HK-2 (cell line): ENCODE results near the gene PIK3C2G.

Source experiments
- DNase-seq: peaks from one replicate; pipeline ENCODE4 v3.0.0-alpha.2; 2018; ENCODE audit not compliant: unreplicated experiment

PIK3C2G gene

GRCh38 chr12:18414671-18415070 is 153.4 kb downstream of the PIK3C2G start:
- no peak for DNase-seq

GRCh38 chr12:18415227-18415626 is 153.9 kb downstream of the PIK3C2G start:
- DNase-seq = no peak

GRCh38 chr12:18416412-18416811 is 155.1 kb downstream of the PIK3C2G start:
- no peak for DNase-seq

DNA sequence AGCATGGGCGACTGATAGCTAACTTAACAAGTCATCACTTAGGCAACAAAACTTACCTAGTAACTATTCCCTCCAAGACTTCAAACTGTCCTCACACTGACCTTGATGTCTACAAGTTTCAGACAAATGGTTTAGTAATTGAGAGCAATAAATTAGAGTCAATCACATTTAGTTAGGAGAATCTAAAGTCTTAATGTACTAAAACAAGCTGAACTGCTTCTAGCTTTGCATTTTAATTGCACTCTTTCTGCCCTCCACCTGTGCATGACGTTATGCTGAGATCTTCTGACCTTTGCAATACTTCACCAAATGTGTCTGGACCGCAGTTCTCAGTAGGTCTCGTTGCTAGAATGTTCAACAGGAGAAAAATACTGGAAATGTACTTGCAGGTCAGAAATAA is 158.0 kb downstream of the PIK3C2G start:
- no peak for DNase-seq

DNA sequence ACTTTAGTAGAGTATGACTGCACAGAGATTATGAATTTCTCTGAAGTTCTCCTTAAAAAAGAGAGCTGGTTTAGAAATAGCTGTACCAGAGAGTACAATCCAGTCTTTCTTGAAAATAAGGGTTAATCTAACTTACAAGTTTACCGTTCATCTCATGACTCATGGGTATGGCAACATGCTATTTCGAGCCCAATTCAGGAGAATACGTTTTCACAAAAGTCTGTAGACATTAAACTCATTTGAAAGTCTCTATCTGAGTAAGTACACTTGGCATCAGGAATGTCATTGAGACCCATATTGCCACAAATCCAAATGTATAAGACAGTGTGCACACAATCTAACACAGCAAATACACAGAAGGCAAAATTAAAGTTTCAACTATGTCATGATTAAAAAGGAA is 160.5 kb downstream of the PIK3C2G start:
- DNase-seq = no peak

- no peak for DNase-seq
Observed at GRCh38 chr12:18422871-18423270, 161.6 kb downstream of the PIK3C2G start.

- no peak for DNase-seq
Observed at GRCh38 chr12:18424857-18425256, 163.5 kb downstream of the PIK3C2G start.

DNA sequence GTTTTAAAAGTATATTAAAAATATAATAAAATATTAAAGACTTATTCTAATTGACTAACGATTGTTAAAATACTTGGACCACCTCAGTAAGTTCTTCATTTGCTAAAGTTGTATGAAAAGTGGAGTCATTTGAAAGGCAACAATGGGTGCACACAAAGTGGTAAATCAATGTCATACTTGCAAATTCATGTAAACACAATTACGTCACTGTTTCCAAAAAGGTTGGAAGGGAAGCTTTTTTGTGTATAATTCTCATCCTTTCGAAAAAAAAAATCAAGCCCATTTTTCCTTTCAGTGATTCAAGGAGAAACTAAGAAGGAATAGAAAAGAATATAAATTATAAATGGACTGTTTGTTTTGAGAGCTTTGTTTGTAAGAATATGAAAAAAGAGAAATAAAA is 166.2 kb downstream of the PIK3C2G start:
- no peak for DNase-seq

DNA sequence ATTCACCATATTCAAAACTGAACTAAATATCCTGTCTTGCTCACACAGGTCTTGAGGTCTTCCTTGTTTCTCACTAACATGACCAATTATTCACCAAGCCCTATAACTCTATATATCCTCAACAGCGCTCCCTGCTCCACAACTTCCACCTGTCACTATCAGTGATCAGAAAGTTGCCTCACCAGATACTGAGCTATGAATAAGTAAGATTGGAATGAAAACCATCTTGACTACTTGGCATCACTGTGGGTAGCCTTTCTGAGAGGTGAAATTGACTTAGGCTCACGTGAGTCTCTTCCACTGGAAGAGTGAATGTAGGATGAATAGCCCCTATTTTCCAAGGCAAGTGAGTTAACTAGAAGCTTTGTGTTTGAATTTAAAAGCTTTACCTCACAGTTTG is 167.1 kb downstream of the PIK3C2G start:
- no peak for DNase-seq

- no peak for DNase-seq
Observed at GRCh38 chr12:18429366-18429765, 168.0 kb downstream of the PIK3C2G start.

DNA sequence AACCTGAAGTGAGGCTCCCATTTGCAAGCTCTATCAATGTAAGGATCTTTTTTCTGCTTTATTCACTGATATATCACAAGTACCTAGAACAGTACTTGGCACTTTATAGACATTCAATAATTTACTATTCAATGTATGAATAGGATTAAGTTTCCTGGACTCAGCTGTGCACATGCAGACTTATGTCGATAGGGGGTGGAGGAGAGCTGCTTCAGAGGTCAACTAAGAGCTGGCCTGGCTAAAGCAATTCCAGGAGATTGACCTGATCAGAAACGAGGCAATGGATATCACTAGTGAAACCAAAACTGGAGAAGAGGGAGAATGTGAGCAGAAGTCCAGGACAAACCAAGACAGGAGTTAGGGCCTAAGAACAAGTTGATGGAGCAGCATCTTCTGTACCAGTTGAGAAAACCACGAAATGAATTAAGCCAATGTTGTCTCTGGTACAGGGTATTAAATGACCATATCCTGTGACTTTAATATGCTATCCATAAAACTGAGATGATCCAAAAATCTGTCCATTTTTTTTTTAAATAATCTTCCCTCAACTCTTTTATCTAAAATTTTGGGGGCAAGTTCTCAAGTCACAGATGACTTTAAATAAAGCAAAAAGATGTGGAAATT is 169.2 kb downstream of the PIK3C2G start:
- peak; percentile 21 for DNase-seq

- no peak for DNase-seq
Observed at GRCh38 chr12:18431771-18432170, 170.5 kb downstream of the PIK3C2G start.

GRCh38 chr12:18432206-18432605 is 170.9 kb downstream of the PIK3C2G start:
- DNase-seq = no peak

- no peak for DNase-seq
Observed at GRCh38 chr12:18436170-18436569, 174.9 kb downstream of the PIK3C2G start.

- DNase-seq = no peak
Observed at GRCh38 chr12:18439541-18439940, 178.2 kb downstream of the PIK3C2G start.

DNA sequence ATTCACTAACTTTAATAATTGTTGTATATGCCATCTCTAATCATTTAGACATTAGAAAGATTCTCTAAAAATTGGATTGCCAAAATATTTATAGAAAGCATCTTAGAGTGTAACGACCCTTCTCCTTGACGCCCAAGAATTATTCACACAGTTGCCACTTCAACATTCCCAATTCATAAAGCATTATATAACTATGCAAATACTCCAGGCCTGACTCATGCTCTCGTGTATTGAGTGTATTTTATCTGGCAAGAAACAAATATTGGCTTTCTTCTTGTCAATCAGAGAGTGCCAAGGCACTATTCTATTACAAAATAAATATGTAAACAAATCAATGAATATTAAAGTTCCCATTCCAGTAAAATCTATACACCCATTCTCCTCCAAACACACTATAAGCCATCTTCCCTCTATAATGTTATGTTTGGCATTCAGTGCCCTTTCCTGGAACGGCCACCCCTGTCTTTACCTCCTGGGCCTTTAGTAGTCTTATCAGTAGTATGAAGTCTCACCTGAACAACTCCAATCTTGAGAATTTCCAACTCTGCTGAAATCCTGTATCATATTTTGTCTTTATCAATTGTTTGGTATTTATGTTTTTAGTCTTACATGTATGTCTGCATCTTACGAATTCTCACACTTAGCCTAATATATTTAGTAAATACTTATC is 182.6 kb downstream of the PIK3C2G start:
- no peak for DNase-seq

DNA sequence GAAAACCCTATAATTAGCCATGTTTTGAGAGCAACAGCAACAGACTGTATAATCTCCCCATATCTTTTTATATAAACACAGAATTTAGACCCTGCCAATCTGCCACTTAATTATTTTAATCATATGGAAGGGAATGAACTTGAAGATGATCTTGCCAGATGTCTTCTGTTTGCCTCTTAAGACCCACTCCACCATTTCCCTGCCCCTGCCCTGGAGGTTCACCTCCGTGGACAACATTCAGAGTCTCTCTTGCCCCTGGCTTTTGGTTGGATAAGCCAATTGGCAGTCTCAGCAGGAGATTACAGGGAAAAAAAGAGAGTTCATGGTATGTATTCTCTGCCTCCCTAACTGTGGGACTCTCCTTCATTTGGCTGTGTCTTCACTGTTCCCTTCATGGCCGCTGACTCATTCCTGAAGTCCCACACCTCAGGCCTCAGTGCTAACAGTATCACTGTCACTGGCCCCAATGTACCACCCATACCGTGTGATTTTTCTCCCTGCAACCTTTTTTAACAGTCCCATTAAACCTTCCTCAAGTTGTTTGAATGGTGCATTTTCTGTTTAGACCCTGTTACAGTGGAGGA is 184.8 kb downstream of the PIK3C2G start:
- DNase-seq = no peak

DNA sequence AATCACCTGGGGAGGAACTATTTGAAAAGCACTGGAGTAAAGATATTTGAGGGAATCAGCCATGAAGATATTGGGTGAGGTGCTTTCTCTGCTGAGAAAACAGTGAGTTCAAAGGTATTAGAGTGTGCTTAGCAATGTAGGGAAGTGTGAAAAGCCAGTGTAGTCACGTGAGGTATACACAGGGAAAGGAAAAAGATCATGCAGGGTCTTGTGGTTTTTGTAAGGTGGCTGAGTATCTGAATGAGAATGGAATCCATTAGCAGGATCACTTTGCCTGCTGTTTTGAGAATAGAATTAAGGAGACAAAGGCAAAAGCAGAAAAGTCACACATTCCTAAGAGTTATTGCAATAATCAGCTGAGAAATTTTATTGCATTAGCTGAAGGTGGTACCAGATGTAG is 193.0 kb downstream of the PIK3C2G start:
- no peak for DNase-seq

DNA sequence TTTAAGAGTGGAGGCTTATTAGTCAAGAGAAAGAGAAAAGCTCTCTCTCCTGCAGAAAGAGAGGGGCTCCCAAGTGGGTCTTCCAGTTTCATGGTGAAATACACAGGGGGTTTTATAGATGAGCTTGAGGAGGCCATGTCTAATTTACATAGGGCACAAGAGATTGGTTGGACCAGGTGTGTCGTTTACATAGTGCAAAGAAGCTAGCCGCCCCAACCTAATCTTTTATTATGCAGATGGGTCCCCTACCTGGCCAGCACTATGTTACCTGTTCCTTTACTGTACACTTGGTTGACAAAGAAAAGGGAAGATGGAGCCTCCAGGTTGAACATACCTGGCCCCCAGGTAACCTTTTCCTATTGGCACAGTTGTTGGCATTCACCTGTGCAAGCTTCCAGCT is 195.0 kb downstream of the PIK3C2G start:
- no peak for DNase-seq

- DNase-seq = no peak
Observed at GRCh38 chr12:18457362-18457761, 196.0 kb downstream of the PIK3C2G start.

DNA sequence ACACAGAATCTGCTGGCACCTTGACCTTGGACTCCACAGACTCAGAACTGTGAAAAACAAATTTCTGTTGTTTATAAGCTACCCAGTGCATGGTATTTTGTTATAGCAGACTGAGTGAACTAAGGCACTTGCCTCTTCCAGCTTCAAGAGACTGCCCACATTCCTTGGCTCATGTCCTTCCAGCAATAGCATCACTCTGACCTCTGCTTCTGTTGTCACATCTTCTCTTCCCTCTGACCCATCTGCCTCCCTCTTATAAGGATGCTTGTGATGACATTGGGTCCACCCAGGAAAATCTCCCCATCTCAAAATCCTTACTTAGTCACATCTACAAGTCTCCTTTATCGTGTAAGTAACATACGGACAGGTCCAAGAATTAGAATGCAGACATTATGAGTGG is 200.4 kb downstream of the PIK3C2G start:
- DNase-seq = no peak

DNA sequence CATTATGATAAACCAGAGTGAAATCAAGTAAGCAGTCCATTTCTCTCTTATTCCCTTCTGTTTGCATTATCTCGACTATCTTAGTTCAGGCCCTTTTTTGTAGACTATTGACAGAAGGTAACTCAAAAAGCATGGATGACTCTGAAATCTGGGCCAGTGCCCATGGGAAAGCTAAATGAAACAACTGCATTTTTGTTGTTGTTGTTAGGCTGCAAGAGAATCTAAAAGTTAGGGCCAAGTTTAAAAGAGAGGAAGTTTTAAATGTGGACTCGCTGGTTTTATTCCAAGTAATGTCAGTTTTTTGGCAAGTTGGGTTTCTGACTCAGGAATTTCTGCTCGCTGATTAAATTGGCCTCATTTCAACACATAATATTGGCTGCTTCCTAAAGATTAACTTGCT is 201.1 kb downstream of the PIK3C2G start:
- DNase-seq = no peak

DNA sequence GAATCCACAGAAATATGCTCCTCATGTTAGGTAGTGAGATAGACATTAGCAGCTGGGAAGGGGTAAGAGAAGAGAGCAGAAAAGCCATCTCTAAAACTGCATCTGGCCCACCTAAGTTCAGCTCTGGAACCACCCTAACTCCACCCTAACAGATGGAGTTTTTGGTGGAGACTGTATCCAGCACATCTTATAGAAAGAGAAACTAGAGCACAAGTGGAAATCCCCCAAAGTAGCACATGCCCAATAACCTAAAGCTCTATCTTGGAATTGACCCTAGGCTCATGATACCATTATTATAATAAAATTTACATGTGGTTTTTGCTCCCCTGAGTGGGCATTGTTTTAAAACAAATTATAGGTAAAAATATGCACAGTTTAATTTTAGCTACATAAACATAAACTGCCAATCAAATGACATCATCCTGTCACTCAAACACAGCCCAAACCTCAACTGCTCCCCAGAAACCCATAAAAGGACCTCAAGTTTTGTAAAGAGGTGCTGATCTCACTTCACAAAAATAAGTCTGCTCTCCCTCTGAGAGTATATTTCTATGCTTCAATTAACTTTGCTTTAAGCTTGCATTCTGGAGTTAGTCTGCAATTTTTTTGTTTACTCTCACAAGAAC is 206.4 kb downstream of the PIK3C2G start:
- no peak for DNase-seq
